Stimulated activated naive CD4-positive, alpha-beta T cell treated with Interleukin-2 at 50 U/mL for 16 hours (primary cell): ENCODE results near the gene SPC24.
"Not testable (repeated sequence)": the region's sequence is repeated elsewhere in the genome, so short reads cannot be mapped to it uniquely, and the experiment has no call there.

Experiments
- DNase-seq: peaks from one replicate; lab custom pipeline; 2025; lab: John Stamatoyannopoulos, UW

Gene SPC24

GRCh38 chr19:11164879-11165406, 9.4 kb upstream of the SPC24 start:
- DNase-seq = no peak

DNA sequence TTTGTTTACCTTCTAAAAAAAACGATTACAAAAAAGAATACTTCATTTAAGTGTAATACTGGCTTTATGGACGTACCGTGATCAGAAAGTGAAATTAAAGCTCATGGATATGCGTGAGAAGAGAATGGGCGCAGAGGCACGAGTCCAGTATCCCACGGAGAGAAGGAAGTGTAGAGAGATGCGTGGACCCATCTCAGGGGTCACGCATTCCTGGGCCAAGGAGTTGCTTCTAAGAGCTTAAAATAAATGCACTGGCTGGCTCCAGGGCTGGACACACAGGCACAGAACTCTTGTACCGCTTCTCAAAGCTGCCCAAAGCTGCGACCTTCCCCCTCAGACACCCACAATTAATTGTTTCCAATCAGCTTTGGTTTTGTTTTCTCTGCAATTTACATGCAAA, 8.7 kb upstream of the SPC24 start:
- no peak for DNase-seq

DNA sequence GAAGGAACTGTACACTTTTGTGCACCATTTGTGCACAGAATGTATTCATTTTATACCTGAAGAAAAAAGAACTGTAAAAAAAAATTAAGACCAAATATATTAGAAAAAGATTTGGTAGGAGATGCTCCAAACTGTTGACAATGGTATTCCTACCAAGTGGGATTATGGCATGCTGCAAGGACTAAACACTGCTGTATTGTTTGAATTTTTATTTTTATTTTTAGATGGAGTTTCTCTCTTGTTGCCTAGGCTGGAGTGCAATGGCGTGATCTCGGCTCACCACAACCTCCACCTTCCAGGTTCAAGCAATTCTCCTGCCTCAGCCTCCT, 4.8 kb upstream of the SPC24 start:
- DNase-seq = not testable (repeated sequence)

DNA sequence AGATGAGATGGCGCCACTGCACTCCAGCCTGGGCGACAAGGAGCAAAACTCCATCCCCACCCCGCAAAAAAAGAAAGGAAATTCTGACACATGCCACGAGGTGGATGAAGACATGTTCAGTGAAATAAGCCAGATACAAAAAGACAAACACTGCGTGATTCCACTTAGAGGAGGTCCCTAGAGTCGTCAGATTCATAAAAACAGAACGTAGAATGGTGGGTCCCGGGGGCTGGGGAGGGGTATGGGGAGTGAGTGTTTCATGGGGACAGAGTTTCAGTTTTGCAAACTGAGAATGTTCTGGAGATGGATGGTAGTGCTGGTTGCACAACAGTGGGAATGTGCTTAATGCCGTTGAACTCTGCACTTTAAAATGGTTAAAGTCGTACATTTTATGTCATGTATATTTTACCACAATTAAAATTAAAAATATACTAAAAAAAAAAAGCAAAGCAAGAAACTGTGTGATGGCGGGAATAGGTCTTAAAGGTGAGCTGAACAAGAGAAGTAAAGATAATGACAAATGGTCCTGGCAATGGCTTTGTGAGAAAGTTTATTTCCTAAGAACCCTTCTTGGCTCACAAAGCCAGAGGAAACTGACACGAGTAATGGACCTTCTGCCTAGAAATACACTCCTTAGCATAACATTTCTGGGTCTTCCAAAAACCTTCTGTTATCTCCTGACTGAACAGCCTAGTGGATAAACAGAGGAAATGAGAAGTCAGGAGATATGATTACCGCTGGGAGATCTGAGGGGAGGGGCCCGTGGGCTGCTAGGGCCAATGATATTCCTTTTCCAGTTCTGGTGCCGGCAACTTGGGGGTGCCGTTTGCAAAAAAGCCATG, 4.2 kb upstream of the SPC24 start:
- no peak for DNase-seq

- no peak for DNase-seq
Measured at GRCh38 chr19:11154683-11155047, 917 bp downstream of the SPC24 start.

DNA sequence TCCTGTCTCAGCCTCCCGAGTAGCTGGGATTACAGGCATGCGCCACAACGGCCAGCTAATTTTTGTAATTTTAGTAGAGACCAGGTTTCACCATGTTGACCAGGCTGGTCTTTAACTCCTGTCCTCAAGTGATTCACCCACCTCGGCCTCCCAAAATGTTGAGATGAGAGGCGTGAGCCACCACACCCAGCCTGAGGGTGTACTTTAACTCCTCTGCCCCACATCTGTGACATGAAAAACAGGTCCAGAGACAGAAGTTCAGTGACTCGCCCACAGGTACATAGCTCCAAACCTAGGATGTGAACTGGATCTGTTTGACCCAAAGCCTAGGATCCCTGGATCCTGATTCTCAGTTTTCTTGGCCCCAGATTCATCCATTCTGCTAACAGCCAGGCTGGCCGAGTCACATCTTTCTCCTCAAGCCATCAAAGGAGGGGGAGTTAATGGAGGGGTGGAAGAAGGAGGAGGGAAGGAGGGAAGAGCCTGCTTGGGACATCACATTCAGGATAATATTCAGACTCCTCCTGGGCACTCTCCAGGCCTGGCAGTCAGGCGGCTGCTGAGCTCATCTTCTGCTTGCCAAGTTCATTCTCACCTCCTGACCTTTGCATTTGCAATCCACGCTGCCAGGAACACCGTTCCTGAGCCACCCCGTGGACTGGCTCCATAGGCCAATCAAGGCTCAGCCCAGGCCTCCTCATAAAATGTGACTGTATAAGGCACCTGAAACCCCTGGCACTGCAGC, 3.1 kb downstream of the SPC24 start:
- DNase-seq = no peak

DNA sequence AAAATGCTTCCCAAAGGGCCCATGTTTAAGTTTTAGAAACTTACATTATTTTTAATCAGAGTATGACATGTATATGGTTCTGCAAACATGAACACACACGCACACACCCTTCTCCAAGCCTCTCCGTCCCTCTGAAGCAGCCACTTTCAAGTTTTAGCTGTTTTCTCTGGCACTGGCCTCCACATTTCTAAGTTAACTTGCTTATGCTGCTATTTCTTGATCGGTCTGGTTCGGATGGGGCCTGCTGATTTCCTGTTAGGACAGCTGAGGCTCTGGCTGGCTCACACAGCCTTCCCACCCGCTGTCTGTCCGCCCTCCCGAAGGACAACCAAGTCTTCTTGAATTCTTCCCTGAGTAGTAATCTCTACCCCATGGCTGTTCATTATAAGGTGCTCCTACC, 4.4 kb downstream of the SPC24 start:
- DNase-seq = no peak

GRCh38 chr19:11148001-11148400, 7.6 kb downstream of the SPC24 start:
- DNase-seq = no peak

- DNase-seq = no peak
Measured at GRCh38 chr19:11145536-11145924, 10.1 kb downstream of the SPC24 start.

GRCh38 chr19:11142528-11143171, 12.9 kb downstream of the SPC24 start:
- DNase-seq = no peak

DNA sequence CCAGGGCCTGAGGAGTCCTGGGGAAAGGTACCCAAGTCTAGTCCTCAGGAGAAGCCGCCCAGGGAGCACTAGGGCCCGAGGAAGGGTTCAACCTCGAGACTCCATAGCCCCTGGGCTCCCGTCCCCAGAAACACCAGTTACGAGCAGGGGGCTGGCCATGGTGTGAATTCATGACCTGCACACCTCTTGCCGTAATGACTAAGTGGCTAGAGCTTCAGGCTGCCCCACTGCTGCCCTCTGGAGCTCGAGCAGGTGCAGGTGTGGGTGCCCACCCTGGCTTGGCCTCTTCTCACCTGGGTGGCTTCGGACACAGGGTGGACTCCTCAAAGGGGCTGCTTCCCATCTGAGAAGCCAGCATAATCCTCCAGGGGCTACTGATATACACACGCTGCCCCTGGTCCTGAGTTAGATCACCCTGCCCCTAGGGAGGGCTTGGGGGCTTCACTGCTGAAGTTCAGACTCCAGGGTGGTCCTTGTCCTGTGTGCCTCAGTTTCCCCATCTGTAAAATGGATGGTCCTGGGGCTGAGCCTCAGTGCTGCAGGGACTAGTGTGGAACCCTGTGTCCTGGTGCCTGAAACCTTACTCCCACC, 13.6 kb downstream of the SPC24 start:
- DNase-seq = no peak

DNA sequence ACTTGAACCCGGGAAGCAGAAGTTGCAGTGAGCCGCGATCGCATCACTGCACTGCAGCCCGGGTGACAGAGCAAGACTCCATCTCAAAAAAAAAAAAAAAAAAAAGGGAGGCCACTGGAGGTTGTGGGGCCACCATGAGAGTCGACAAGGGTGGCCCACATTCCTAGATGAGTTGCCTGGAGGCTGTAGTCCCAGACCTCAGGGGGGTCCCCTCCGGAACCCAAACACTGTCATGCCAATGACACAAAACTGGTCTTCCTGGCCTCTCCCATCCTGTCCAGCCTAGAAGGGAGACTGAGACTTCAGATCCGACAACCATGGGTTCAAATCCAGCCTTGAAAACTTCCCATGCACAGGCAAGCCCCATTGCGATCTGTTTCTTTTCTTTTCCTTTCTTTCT, 14.7 kb downstream of the SPC24 start:
- DNase-seq = no peak

DNA sequence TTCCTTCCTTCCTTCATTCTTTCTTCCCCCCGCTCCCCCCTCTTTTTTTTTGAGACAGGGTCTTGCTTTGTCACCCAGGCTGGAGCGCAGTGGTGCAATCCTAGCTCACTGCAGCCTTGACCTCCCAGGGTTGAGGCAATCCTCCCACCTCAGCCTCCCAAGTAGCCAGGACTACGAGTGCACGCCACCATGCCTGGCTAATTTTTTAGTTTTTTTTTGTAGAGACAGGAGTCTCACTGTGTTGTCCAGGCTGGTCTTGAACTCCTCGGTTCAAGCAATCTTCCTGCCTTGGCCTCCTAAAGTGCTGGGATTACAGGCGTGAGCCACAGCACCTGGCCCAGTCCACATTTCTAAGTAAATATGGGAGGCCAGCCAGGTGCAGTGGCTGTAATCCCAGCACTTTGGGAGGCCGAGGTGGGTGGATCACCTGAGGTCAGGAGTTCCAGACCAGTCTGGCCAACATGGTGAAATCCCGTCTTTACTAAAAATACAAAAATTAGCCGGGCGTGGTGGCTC, 15.5 kb downstream of the SPC24 start:
- DNase-seq = not testable (repeated sequence)

DNA sequence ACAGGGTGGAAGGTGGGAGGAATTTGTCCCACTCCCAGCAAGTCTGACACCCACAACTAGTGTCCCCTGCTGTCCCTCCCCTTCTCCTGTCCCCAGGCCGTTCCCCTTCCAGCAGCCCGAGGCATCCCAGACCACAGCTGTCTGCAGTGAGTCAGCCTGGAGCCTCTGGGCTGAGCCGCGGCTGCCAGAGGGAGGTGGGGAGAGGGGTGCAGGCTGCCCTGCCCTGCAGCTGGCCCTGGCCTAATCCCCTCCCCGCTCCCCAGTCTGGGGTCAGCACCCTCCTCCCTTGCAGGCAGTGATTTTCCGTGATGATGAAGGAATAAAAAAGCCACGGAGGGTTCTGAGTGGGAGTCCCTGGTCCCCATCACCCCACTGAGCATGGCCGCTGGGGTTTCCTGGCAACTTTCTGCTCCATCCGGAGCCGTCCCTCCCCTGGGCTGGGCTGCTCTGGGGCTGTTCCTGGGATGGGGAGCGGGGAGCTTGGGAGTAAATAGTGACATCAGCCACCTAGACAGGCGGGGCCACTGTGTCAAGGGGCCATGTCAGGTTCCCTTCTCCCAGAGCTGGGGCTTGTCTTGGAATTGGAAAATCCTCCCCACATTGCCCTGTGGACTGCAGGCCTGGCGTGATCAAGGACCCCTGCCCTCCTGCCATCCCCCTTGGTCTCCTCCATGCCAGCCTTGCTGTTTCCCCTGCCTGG, 16.8 kb downstream of the SPC24 start:
- DNase-seq = no peak

DNA sequence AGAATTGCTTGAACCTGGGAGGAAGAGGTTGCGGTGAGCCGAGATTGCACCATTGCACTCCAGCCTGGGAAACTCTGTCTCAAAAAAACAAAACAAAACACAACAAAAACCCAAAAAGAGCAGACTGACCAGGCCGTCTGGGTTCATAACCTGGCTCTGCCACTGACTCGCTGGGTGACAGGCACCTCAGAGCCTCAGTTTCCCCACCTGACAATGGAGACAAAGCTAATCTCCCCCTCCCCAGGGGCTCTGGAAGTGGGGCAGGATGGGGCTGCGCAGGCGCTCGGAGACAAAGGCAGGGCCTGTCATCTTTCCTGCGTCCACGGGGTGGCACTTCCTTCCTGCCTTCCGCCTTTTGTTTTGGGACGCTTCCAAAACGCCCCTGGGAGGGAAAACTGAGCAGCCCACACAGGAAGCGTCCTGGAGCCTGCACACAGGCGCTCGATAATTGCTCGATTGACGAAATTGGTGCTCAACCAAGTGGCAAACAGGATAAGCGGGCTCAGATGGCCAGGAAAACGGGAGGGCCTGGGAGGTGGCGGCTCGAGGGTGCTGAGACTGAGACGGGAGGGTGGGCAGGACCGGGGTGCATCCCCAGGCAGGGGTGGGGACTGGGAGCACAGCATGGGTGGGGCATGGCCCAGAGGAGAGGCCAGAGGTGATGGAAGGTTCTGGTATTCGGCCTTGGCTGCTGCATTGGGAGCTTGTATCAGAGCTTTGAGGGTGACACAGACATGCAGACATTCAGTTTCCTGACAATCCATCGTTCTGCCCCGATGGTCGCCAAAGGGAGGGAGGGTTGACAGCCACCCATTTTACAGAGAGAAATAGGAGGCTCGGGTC, 17.8 kb downstream of the SPC24 start:
- peak; percentile 20 for DNase-seq

DNA sequence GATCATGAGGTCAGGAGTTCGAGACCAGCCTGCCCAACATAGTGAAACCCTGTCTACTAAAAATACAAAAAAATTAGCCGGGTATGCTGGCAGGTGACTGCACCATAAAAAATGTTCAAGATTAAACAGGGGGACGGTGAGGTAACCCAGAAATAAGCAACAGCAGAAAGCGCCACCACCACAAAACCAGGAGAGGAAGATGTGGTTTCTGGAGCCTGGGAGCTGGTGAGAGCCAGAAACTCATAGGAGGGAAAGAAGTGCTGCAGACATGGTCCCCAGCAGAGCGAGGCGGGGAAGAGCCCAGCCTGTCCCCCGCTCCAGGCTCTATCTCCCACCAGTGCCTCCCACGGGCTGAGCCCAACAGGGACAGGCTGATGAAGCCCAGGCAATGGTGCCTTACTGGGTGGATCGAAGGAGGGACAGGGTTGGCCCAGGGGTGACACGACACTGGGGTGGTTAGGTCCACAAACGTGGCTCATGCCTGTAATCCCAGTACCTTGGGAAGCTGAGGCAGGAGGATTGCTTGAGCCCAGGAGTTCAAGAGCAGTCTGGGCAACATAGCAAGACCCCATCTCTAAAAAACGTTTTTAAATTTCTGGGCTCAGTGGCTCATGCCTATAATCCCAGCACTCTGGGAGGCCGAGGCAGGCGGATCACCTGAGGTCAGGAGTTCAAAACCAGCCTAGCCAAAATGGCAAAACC, 19.0 kb downstream of the SPC24 start:
- no peak for DNase-seq

DNA sequence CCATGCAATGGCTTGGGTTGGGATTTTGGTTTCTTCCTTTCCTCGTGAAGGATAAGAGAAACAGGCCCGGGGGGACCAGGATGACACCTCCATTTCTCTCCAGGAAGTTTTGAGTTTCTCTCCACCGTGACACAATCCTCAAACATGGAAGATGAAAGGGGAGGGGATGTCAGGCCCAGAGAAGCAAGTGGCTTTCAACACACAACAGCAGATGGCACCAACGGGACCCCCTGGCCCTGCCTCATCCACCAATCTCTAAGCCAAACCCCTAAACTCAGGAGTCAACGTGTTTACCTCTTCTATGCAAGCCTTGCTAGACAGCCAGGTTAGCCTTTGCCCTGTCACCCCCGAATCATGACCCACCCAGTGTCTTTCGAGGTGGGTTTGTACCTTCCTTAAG, 24.1 kb downstream of the SPC24 start:
- DNase-seq = no peak

GRCh38 chr19:11130824-11131455, 24.6 kb downstream of the SPC24 start:
- DNase-seq = peak; percentile 60

DNA sequence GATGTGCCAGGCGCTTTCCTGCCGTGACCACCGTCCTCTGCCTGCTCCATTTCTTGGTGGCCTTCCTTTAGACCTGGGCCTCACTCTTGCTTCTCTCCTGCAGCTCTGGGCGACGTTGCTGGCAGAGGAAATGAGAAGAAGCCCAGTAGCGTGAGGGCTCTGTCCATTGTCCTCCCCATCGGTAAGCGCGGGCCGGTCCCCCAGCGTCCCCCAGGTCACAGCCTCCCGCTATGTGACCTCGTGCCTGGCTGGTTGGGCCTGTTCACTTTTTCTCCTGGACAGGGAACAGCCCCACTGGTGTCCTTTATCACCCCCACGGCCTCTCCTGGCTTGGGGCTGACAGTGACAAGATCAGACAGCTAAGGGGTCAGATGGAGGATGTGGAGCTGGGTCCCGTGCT, 27.7 kb downstream of the SPC24 start:
- DNase-seq = no peak
